A549 treated with CORT108297 at 1 μM for 4 hours (cell line): ENCODE results near the gene CCNB2. TPM values are rescaled to one million over a fixed set of nuclear protein-coding genes. Genes with fewer than 3 reads are reported as not detected.

Source experiments
- total RNA-seq: library from RNA; stranded (reverse); fragments of 200-300 nt; extraction: Qiagen RNA extraction; gene quantifications from 5 replicates; pipeline ENCODE4 v1.2.3, GENCODE V29; 2022

Gene CCNB2
- 97.1 to 117 TPM (median 99.5 TPM) in 5 replicates for total RNA-seq

DNA sequence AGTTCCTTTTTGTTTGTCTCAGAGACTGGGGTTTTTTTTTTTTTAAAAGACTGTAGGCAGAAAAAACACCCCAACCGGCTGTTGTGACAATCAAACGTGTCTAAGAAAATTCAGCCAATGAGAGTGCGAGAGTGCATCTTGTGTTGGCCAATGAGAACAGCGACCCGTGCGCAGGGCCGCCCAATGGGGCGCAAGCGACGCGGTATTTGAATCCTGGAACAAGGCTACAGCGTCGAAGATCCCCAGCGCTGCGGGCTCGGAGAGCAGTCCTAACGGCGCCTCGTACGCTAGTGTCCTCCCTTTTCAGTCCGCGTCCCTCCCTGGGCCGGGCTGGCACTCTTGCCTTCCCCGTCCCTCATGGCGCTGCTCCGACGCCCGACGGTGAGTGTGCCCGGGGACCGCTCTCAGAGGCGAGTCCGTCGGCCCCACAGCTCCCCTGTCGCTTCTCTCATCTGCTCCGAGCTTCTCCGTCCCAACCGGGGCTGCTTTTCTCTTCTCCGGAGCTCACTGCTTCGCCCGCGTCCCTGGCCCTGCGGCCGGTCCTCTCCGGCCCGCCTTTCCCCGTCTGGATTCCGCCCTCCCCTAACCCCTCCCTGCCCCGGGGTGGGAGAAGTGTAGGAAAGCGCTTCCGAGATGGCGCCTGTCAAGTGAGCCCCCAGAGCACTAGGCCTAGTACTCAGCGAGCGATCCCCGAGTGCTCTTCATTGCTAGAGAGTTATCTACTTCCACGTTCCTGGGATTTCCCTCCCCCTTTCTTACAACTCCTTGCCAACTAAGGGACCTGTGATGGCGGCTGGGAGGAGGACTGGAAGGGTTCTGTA, at the start of gene CCNB2:
CCNB2 (plus strand) TSS at position 235 of the 821 bp plus-strand sequence; CDS start at position 358, 123 bp downstream.

Other genes starting within 250 kb of the CCNB2 start
- 70.5 to 86.6 TPM (median 75.2 TPM) in 5 replicates for gene SLTM, start 171.5 kb upstream of the CCNB2 start, total RNA-seq
- 20.6 to 27.0 TPM (median 22.5 TPM) in 5 replicates for gene RNF111, start 117.5 kb upstream of the CCNB2 start, total RNA-seq
- gene LDHAL6B, start 101.7 kb downstream of the CCNB2 start, total RNA-seq = not detected in 5 replicates